ENCODE measurements around the gene WDCP.

DNA sequence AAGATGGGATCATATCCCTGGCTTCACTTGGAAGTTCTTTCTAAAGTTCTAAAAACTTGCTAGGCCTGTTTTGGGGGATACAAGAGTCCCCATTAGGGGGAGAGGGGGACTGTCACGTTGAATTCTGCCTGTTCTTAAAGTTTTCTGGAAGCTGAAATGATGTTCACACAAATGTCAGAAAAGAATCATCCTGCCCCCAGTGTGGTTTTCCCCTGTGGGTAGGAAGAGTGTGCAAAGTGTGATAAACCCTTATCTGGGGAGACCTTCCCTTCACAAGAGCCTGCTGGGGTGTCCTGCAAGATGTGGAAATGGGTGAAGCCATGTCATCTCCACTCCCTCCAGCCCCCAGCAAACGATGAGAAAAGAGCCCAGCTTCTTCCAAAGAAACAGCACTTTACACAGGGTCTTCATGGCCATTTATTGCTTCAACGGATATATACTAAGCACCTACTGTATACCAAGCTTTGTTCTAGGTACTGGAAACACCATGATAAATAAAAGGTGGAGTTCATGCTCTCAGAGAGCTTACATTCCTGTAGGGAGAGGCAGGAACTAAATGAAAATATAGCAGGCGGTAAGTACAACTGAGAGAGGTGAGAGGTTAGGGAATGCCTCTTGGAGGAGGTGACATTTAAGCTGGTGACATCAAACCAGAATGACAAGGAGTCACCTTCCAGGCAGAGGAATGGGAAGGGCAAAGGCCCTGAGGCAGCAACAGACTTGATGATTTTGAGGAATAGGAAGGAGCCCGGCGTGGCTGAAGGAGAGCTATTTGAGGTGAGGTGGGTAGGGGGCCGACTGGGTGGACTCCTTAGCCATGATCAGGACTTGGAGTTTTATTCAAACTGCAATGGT is 35.7 kb downstream of the WDCP start:
- no peak for TF ChIP-seq POLR2A (IDR thresholded peaks at IDR 0.05)
- TF ChIP-seq, protein P1, sequence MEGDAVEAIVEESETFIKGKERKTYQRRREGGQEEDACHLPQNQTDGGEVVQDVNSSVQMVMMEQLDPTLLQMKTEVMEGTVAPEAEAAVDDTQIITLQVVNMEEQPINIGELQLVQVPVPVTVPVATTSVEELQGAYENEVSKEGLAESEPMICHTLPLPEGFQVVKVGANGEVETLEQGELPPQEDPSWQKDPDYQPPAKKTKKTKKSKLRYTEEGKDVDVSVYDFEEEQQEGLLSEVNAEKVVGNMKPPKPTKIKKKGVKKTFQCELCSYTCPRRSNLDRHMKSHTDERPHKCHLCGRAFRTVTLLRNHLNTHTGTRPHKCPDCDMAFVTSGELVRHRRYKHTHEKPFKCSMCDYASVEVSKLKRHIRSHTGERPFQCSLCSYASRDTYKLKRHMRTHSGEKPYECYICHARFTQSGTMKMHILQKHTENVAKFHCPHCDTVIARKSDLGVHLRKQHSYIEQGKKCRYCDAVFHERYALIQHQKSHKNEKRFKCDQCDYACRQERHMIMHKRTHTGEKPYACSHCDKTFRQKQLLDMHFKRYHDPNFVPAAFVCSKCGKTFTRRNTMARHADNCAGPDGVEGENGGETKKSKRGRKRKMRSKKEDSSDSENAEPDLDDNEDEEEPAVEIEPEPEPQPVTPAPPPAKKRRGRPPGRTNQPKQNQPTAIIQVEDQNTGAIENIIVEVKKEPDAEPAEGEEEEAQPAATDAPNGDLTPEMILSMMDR (IDR thresholded peaks at IDR 0.05), result no peak

All from uterus (tissue), 2 donors.